ENCODE measurements around the gene SAMD4A.

GRCh38 chr14:54692284-54692772, 125.4 kb downstream of the SAMD4A start:
- TF ChIP-seq CTCF (conservative IDR thresholded peaks at IDR 0.05 in 1 of 2, IDR thresholded peaks at IDR 0.05 in 1 of 2; ENCODE audit: low read depth in 1 of 2, low read length in 2 of 2) (no peak), EZH2 (IDR thresholded peaks at IDR 0.05; ENCODE audit: low read length, missing control alignments) (no peak)

All from fibroblast of lung (primary cell).